Measurements from ENCODE around the gene ELAVL1. TPM values are rescaled to one million over a fixed set of nuclear protein-coding genes. Genes with fewer than 3 reads are reported as not detected.
A peak's percentile ranks its signal among the peaks of the same experiment; 100 is the strongest.

Gene ELAVL1
- total RNA-seq, 1 donor from 2014 or later, result 108 TPM

GRCh38 chr19:7921302-7921966 is 84.0 kb downstream of the ELAVL1 start:
- no peaks in the 10 kb centered on the region for H3K36me3 ChIP-seq
- H3K27ac ChIP-seq, result peak overlapping the region; percentile 3
- no peaks in the 10 kb centered on the region for H3K9me3 ChIP-seq (ENCODE audit: low read depth)
- TF ChIP-seq EZH2 (IDR thresholded peaks at IDR 0.05) (no peak), EZH2phosphoT487 (IDR thresholded peaks at IDR 0.05) (no peak), CTCF (IDR thresholded peaks at IDR 0.05) (no peak)
- peaks cover 34% of the 10 kb centered on the region for H3K27me3 ChIP-seq
- peaks cover 53% of the 10 kb centered on the region for H4K20me1 ChIP-seq (ENCODE audit: low read depth)
- Mint-ChIP-seq H3K36me3 (peaks cover 4% of the 10 kb centered on the region), H3K27me3 (ENCODE audit: insufficient read depth, low read depth) (peaks cover 28% of the 10 kb centered on the region), H3K9me3 (no peaks in the 10 kb centered on the region), H3K4me1 (peaks cover 39% of the 10 kb centered on the region), H3K27ac (no peak overlapping the region), H3K4me3 (peak overlapping the region; percentile 87)
- H3K9ac ChIP-seq, result no peak overlapping the region
- H3K4me1 ChIP-seq, result peaks cover 8% of the 10 kb centered on the region
- H3K79me2 ChIP-seq (ENCODE audit: low read depth), result peaks cover 8% of the 10 kb centered on the region
- peak overlapping the region; percentile 37 for H3K4me3 ChIP-seq
- no peak overlapping the region for H2AFZ ChIP-seq (replicated peaks)
- DNase-seq (ENCODE audit: low spot score), result no peak
- peaks cover 52% of the 10 kb centered on the region for H3F3A ChIP-seq (ENCODE audit: low read depth)
- peak overlapping the region; percentile 72 for H3K4me2 ChIP-seq

- Histone ChIP-seq H3K4me2 (peak overlapping the region; percentile 77), H3K4me3 (peak overlapping the region; percentile 75), H3F3A (ENCODE audit: low read depth) (peaks cover 54% of the 10 kb centered on the region), H3K27me3 (peaks cover 41% of the 10 kb centered on the region), H3K9me3 (ENCODE audit: low read depth) (no peaks in the 10 kb centered on the region), H3K4me1 (peaks cover 15% of the 10 kb centered on the region), H3K36me3 (no peaks in the 10 kb centered on the region), H2AFZ (replicated peaks) (peak overlapping the region; percentile 54), H3K9ac (no peak overlapping the region), H3K27ac (peak overlapping the region; percentile 66), H3K79me2 (ENCODE audit: low read depth) (peaks cover 8% of the 10 kb centered on the region), H4K20me1 (ENCODE audit: low read depth) (peaks cover 50% of the 10 kb centered on the region)
- Mint-ChIP-seq H3K27ac (no peak overlapping the region), H3K36me3 (peaks cover 3% of the 10 kb centered on the region), H3K27me3 (ENCODE audit: insufficient read depth, low read depth) (peaks cover 30% of the 10 kb centered on the region), H3K4me3 (peak overlapping the region; percentile 87), H3K9me3 (no peaks in the 10 kb centered on the region), H3K4me1 (peaks cover 36% of the 10 kb centered on the region)
- DNase-seq (ENCODE audit: low spot score), result peak; percentile 99
- TF ChIP-seq CTCF (IDR thresholded peaks at IDR 0.05) (no peak), EZH2 (IDR thresholded peaks at IDR 0.05) (no peak), EZH2phosphoT487 (IDR thresholded peaks at IDR 0.05) (no peak)
Observed at GRCh38 chr19:7920519-7921301, 84.7 kb downstream of the ELAVL1 start.

- peak; percentile 97 for DNase-seq (ENCODE audit: low spot score)
- peaks cover 49% of the 10 kb centered on the region for H3K27me3 ChIP-seq
- no peaks in the 10 kb centered on the region for H3K9me3 Mint-ChIP-seq
- peak within 1 kb of the TSS; percentile 87 for H3K4me3 Mint-ChIP-seq
- H3K36me3 ChIP-seq, result no peaks in the 10 kb centered on the region
- peaks cover 3% of the 10 kb centered on the region for H3K36me3 Mint-ChIP-seq
- peaks cover 39% of the 10 kb centered on the region for H3K4me1 Mint-ChIP-seq
- H3K4me2 ChIP-seq, result peak within 1 kb of the TSS; percentile 77
- H3K27me3 Mint-ChIP-seq (ENCODE audit: insufficient read depth, low read depth), result peaks cover 36% of the 10 kb centered on the region
- no peak within 1 kb of the TSS for H3K9ac ChIP-seq
- H3F3A ChIP-seq (ENCODE audit: low read depth), result peaks cover 53% of the 10 kb centered on the region
- no peak for TF ChIP-seq EZH2phosphoT487 (IDR thresholded peaks at IDR 0.05)
- TF ChIP-seq CTCF (IDR thresholded peaks at IDR 0.05), result peak; percentile 25
- TF ChIP-seq EZH2 (IDR thresholded peaks at IDR 0.05), result no peak
- H3K79me2 ChIP-seq (ENCODE audit: low read depth), result peaks cover 7% of the 10 kb centered on the region
- H3K27ac ChIP-seq, result peak within 1 kb of the TSS; percentile 66
- peak within 1 kb of the TSS; percentile 54 for H2AFZ ChIP-seq (replicated peaks)
- H4K20me1 ChIP-seq (ENCODE audit: low read depth), result peaks cover 49% of the 10 kb centered on the region
- peaks cover 15% of the 10 kb centered on the region for H3K4me1 ChIP-seq
- peak within 1 kb of the TSS; percentile 75 for H3K4me3 ChIP-seq
- H3K27ac Mint-ChIP-seq, result no peak within 1 kb of the TSS
- no peaks in the 10 kb centered on the region for H3K9me3 ChIP-seq (ENCODE audit: low read depth)
Observed at GRCh38 chr19:7919610-7920518, 85.6 kb downstream of the ELAVL1 start, which contains the start of gene SNAPC2. TSS of gene SNAPC2 (plus strand) at chr19:7920338. CDS start at chr19:7920367, 29 bp downstream.

Data from neural progenitor cell (in vitro differentiated cells).